Astrocyte (in vitro differentiated cells and primary cell): ENCODE results near the gene DCDC2C. TPM values are rescaled to one million over a fixed set of nuclear protein-coding genes. Genes with fewer than 3 reads are reported as not detected.

Source experiments
- DNase-seq: peaks from one replicate; pipeline ENCODE4 v3.0.0-alpha.2; 2010; ENCODE audit warnings: low read depth
- FAIRE-seq: peaks from 2 replicates; lab custom pipeline; 2011; peaks lifted over from hg19 to GRCh38; lab: Jason Lieb, UNC
- H2AFZ ChIP-seq: 2 replicates; pipeline ENCODE4 v1.6.0; 2012; ENCODE audit warnings: low read depth, low read length, inconsistent platforms
- H3K27ac ChIP-seq: 2 replicates; pipeline ENCODE4 v1.5.1; 2011; ENCODE audit warnings: low read depth, low read length, inconsistent platforms
- H3K27me3 ChIP-seq: 2 replicates; pipeline ENCODE4 v1.6.0; 2011; ENCODE audit warnings: low read length, inconsistent platforms; ENCODE audit not compliant: insufficient read depth
- H3K36me3 ChIP-seq: 2 replicates; pipeline ENCODE4 v1.5.1; 2011; ENCODE audit warnings: low read length, inconsistent platforms; ENCODE audit not compliant: insufficient read depth
- H3K4me1 ChIP-seq: 2 replicates; pipeline ENCODE4 v1.5.1; 2011; ENCODE audit warnings: low read length, inconsistent platforms; ENCODE audit not compliant: insufficient read depth
- H3K4me2 ChIP-seq: 2 replicates; pipeline ENCODE4 v1.6.0; 2012; ENCODE audit warnings: low read length, inconsistent platforms
- H3K4me3 ChIP-seq: 2 replicates; pipeline ENCODE4 v1.5.1; 2011; ENCODE audit warnings: low read depth, mild to moderate bottlenecking, low read length, inconsistent platforms; ENCODE audit not compliant: insufficient read depth
- H3K79me2 ChIP-seq: 2 replicates; pipeline ENCODE4 v1.6.0; 2012; ENCODE audit warnings: mild to moderate bottlenecking, low read length, inconsistent platforms; ENCODE audit not compliant: insufficient read depth
- H3K9ac ChIP-seq: 2 replicates; pipeline ENCODE4 v1.6.0; 2012; ENCODE audit warnings: mild to moderate bottlenecking, low read length, inconsistent platforms
- H3K9me3 ChIP-seq: 2 replicates; pipeline ENCODE4 v1.5.1; 2012; ENCODE audit warnings: low read depth, mild to moderate bottlenecking, low read length, inconsistent platforms; ENCODE audit not compliant: insufficient read depth
- H4K20me1 ChIP-seq: 2 replicates; pipeline ENCODE4 v1.6.0; 2012; ENCODE audit warnings: low read length, inconsistent platforms; ENCODE audit not compliant: insufficient read depth
- H3K27ac Mint-ChIP-seq: one replicate; pipeline ENCODE4 v1.8.0; 2021; ENCODE audit warnings: mild to moderate bottlenecking, mixed read lengths; ENCODE audit not compliant: unreplicated experiment
- H3K27me3 Mint-ChIP-seq: one replicate; pipeline ENCODE4 v1.8.0; 2021; ENCODE audit warnings: low read depth, mixed read lengths; ENCODE audit not compliant: unreplicated experiment
- H3K36me3 Mint-ChIP-seq: one replicate; pipeline ENCODE4 v1.8.0; 2021; ENCODE audit warnings: low read depth, mixed read lengths; ENCODE audit not compliant: unreplicated experiment
- H3K4me1 Mint-ChIP-seq: one replicate; pipeline ENCODE4 v1.8.0; 2021; ENCODE audit warnings: low read depth, mixed read lengths; ENCODE audit not compliant: unreplicated experiment
- H3K4me3 Mint-ChIP-seq: one replicate; pipeline ENCODE4 v1.8.0; 2021; ENCODE audit warnings: mild to moderate bottlenecking, moderate library complexity, mixed read lengths; ENCODE audit not compliant: unreplicated experiment
- H3K9me3 Mint-ChIP-seq: one replicate; pipeline ENCODE4 v1.8.0; 2021; ENCODE audit warnings: mild to moderate bottlenecking, mixed read lengths; ENCODE audit not compliant: unreplicated experiment
- EZH2 ChIP-seq: IDR thresholded peaks from 2 replicates; pipeline ENCODE4 v1.6.1; 2012; ENCODE audit warnings: mild to moderate bottlenecking, low read length, inconsistent platforms; ENCODE audit not compliant: insufficient read depth
- total RNA-seq: library from RNA; stranded (reverse); gene quantifications from 2 replicates; pipeline ENCODE4 v1.2.1, GENCODE V29; 2021
- TF ChIP-seq, protein P1 (sequence below): IDR thresholded peaks from 2 replicates; pipeline ENCODE4 v1.5.1; 2011; ENCODE audit warnings: low read depth, mild to moderate bottlenecking, inconsistent platforms, low read length, moderate library complexity; ENCODE audit not compliant: insufficient read depth

The DCDC2C gene
- total RNA-seq, 1 donor from 2014 or later, result not detected

- no peak overlapping the region for H3K9ac ChIP-seq
- Mint-ChIP-seq H3K36me3 (no peaks in the 10 kb centered on the region), H3K27me3 (peaks cover 2% of the 10 kb centered on the region), H3K4me3 (no peak overlapping the region), H3K4me1 (peaks cover 15% of the 10 kb centered on the region), H3K9me3 (peaks cover 3% of the 10 kb centered on the region), H3K27ac (no peak overlapping the region)
- no peak overlapping the region for H3K27ac ChIP-seq
- TF ChIP-seq, protein P1, sequence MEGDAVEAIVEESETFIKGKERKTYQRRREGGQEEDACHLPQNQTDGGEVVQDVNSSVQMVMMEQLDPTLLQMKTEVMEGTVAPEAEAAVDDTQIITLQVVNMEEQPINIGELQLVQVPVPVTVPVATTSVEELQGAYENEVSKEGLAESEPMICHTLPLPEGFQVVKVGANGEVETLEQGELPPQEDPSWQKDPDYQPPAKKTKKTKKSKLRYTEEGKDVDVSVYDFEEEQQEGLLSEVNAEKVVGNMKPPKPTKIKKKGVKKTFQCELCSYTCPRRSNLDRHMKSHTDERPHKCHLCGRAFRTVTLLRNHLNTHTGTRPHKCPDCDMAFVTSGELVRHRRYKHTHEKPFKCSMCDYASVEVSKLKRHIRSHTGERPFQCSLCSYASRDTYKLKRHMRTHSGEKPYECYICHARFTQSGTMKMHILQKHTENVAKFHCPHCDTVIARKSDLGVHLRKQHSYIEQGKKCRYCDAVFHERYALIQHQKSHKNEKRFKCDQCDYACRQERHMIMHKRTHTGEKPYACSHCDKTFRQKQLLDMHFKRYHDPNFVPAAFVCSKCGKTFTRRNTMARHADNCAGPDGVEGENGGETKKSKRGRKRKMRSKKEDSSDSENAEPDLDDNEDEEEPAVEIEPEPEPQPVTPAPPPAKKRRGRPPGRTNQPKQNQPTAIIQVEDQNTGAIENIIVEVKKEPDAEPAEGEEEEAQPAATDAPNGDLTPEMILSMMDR, result no peak
- TF ChIP-seq EZH2, result no peak
- DNase-seq (no peak), FAIRE-seq (no peak)
- no peaks in the 10 kb centered on the region for H3K4me1 ChIP-seq
- H3K27me3 ChIP-seq, result peaks cover 2% of the 10 kb centered on the region
- H3K4me3 ChIP-seq, result no peak overlapping the region
- no peak overlapping the region for H3K4me2 ChIP-seq
- no peak overlapping the region for H2AFZ ChIP-seq
- no peaks in the 10 kb centered on the region for H4K20me1 ChIP-seq
- no peaks in the 10 kb centered on the region for H3K9me3 ChIP-seq
- H3K79me2 ChIP-seq, result no peaks in the 10 kb centered on the region
- H3K36me3 ChIP-seq, result no peaks in the 10 kb centered on the region
These were observed 42.2 kb upstream of the DCDC2C start for GRCh38 chr2:3661149-3661660.

DNA sequence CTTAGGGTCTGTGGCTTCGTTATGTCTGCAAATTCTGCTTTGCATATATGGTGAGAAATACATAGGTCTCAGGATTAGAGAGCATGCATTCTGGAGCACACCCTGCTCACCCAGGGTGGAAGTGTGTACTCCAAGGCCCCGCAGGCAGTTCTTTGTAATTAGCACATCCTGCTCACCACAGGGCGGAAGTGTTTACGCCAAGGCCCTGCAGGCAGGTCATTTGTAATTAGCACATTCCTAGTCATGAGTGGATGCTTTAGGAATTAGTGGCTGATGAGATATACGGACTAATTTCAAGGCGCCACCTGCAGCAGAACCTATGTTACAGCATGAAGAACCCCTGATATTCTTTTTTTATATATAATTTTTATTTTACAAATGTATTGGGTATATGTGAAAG is 41.1 kb upstream of the DCDC2C start:
- no peak for DNase-seq
- Histone ChIP-seq H3K27ac (no peak overlapping the region), H2AFZ (no peak overlapping the region), H3K9ac (no peak overlapping the region), H3K36me3 (no peaks in the 10 kb centered on the region), H4K20me1 (no peaks in the 10 kb centered on the region), H3K4me1 (no peaks in the 10 kb centered on the region), H3K4me2 (no peak overlapping the region), H3K27me3 (peaks cover 2% of the 10 kb centered on the region), H3K79me2 (no peaks in the 10 kb centered on the region), H3K4me3 (no peak overlapping the region), H3K9me3 (no peaks in the 10 kb centered on the region)
- FAIRE-seq, result no peak
- no peak for TF ChIP-seq EZH2
- TF ChIP-seq, protein P1, result no peak
- peaks cover 2% of the 10 kb centered on the region for H3K27me3 Mint-ChIP-seq
- H3K4me1 Mint-ChIP-seq, result peaks cover 10% of the 10 kb centered on the region
- no peak overlapping the region for H3K27ac Mint-ChIP-seq
- H3K9me3 Mint-ChIP-seq, result peaks cover 3% of the 10 kb centered on the region
- no peak overlapping the region for H3K4me3 Mint-ChIP-seq
- H3K36me3 Mint-ChIP-seq, result no peaks in the 10 kb centered on the region

DNA sequence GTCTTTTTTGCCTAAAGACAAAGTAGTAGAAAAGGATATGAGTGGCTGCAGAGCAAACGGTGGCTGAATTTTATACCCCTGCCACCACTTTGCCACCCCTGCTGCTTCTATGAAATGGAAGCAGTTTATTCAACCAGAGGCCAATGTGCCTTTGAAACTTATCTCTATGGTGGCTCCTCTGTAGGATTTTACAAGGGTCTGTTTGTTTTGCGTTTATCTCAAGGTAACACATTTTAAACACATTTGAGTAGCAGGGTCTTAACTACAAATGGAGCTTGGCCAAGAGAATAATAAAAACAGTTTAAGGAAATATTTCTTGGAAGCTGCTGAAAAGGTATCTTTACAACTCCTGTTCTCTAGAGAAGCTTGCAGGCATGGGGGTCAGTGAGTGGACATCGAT is 39.3 kb upstream of the DCDC2C start:
- Mint-ChIP-seq H3K36me3 (no peaks in the 10 kb centered on the region), H3K27me3 (peaks cover 8% of the 10 kb centered on the region), H3K4me3 (no peak overlapping the region), H3K9me3 (peaks cover 3% of the 10 kb centered on the region), H3K27ac (no peak overlapping the region), H3K4me1 (peaks cover 6% of the 10 kb centered on the region)
- Histone ChIP-seq H3K9ac (no peak overlapping the region), H2AFZ (no peak overlapping the region), H3K27ac (no peak overlapping the region), H4K20me1 (no peaks in the 10 kb centered on the region), H3K27me3 (peaks cover 2% of the 10 kb centered on the region), H3K4me2 (no peak overlapping the region), H3K36me3 (no peaks in the 10 kb centered on the region), H3K9me3 (no peaks in the 10 kb centered on the region), H3K79me2 (no peaks in the 10 kb centered on the region), H3K4me3 (no peak overlapping the region), H3K4me1 (no peaks in the 10 kb centered on the region)
- DNase-seq (no peak), FAIRE-seq (no peak)
- TF ChIP-seq, protein P1, result no peak
- no peak for TF ChIP-seq EZH2
